ENCODE results near the gene DCC. TPM values are rescaled to one million over a fixed set of nuclear protein-coding genes. Genes with fewer than 3 reads are reported as not detected.
"Not testable (repeated sequence)": the region's sequence is repeated elsewhere in the genome, so short reads cannot be mapped to it uniquely, and the experiment has no call there.

The DCC gene
- total RNA-seq, 1 donor from 2014 or later = not detected

DNA sequence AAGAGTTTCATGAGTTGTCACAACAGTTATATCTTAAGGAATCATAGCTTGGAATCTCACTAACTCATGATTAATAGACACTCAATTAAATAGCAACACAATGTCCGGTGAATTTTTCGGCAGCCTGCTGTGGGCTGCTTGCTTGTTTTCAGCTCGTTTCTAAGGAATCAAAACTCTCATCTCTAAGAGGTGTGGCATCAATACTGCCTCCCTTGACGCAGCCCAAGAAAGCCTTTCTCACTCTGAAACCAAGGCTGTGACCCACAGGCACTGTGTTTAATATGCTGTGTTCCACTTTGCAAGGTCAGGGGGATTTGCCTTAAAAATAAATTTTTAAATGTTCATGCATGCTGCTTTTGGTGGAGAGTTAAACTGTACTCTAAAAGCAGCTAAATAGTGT lies 5.4 kb downstream of the DCC start:
- ATAC-seq (ENCODE audit: poor library complexity) (no peak), DNase-seq (no peak)
- intact Hi-C loops (cut with DNase I) = no loop called here

DNA sequence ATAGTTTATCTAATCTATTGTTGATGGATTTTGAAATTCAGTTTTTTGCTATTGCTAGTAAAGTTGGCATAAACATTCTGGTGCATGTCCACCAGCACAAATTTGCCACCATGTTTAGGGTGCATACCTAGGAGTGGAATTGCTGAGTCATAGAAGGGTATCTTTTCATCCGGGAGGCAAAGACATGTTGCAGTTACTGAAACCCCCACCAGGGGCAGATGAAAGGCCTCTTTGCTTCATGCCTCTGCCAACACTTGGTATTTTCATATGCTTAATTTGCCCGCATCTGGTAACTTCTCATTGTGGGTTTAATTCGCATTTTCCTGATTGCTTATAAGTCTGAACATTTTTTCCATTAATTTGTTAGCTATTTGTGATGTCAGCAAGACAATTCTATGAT lies 8.2 kb downstream of the DCC start:
- ATAC-seq (ENCODE audit: poor library complexity) (no peak), DNase-seq (no peak)
- intact Hi-C loops (cut with DNase I) = no loop called here

DNA sequence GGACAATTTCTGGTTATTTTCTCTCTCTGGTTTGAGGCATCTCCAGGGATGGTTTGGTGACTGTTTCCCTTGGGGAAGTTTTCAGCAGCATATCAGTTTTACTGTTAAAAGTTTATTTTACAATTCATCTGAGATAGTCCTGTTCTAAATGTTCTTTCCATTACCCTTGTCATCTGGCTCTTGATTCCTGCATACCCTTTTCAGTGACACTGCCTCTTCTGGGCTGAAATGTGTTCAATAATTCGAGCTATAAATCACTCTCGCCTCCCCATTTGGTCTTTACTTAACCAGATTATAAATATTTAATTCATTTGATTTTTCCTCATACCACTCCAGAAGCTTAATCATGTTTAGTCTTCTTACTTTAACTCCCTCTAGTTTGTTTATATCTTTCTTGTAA lies 9.5 kb downstream of the DCC start:
- intact Hi-C loops (cut with DNase I) = no loop called here
- DNase-seq = no peak
- ATAC-seq (ENCODE audit: poor library complexity) = no peak

- intact Hi-C loops (cut with DNase I) = no loop called here
- ATAC-seq (ENCODE audit: poor library complexity) = no peak
- DNase-seq = no peak
Observed at GRCh38 chr18:52352920-52353319, 12.9 kb downstream of the DCC start.

- no peak for DNase-seq
- intact Hi-C loops (cut with DNase I) = no loop called here
- peak; percentile 59 for ATAC-seq (ENCODE audit: poor library complexity)
Observed at GRCh38 chr18:52353589-52353988, 13.6 kb downstream of the DCC start.

- ATAC-seq (ENCODE audit: poor library complexity) = no peak
- intact Hi-C loops (cut with DNase I) = no loop called here
- no peak for DNase-seq
Observed at GRCh38 chr18:52363861-52364260, 23.9 kb downstream of the DCC start.

DNA sequence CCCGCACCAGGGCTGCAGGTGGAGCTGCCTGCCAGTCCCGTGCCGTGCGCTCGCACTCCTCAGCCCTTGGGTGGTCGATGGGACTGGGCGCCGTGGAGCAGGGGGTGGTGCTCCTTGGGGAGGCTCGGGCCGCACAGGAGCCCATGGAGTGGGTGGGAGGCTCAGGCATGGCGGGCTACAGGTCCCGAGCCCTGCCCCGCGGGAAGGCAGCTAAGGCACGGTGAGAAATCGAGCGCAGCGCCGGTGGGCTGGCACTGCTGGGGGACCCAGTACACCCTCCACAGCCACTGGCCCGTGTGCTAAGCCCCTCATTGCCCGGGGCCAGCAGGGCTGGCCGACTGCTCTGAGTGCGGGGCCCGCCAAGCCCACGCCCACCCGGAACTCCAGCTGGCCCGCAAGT lies 26.9 kb downstream of the DCC start:
- intact Hi-C loops (cut with DNase I); DNase-seq; ATAC-seq (ENCODE audit: poor library complexity): not testable (repeated sequence)

GRCh38 chr18:52367953-52368742 lies 28.2 kb downstream of the DCC start:
- intact Hi-C loops (cut with DNase I) = no loop called here
- ATAC-seq (ENCODE audit: poor library complexity) (no peak), DNase-seq (no peak)

GRCh38 chr18:52370841-52371240 lies 30.8 kb downstream of the DCC start:
- intact Hi-C loops (cut with DNase I) = no loop called here
- no peak for ATAC-seq (ENCODE audit: poor library complexity)
- DNase-seq = no peak

GRCh38 chr18:52376104-52376503 lies 36.1 kb downstream of the DCC start:
- intact Hi-C loops (cut with DNase I) = no loop called here

GRCh38 chr18:52377094-52377493 lies 37.1 kb downstream of the DCC start:
- no peak for DNase-seq
- intact Hi-C loops (cut with DNase I) = no loop called here
- no peak for ATAC-seq (ENCODE audit: poor library complexity)

More at GRCh38 chr18:52376104-52376503, 36.1 kb downstream of the DCC start:
- ATAC-seq (ENCODE audit: poor library complexity) = no peak
- DNase-seq = no peak

GRCh38 chr18:52386306-52386705 lies 46.3 kb downstream of the DCC start:
- ATAC-seq (ENCODE audit: poor library complexity) (no peak), DNase-seq (no peak)
- intact Hi-C loops (cut with DNase I) = no loop called here

GRCh38 chr18:52387175-52387574 lies 47.2 kb downstream of the DCC start:
- intact Hi-C loops (cut with DNase I) = no loop called here
- no peak for ATAC-seq (ENCODE audit: poor library complexity)

DNA sequence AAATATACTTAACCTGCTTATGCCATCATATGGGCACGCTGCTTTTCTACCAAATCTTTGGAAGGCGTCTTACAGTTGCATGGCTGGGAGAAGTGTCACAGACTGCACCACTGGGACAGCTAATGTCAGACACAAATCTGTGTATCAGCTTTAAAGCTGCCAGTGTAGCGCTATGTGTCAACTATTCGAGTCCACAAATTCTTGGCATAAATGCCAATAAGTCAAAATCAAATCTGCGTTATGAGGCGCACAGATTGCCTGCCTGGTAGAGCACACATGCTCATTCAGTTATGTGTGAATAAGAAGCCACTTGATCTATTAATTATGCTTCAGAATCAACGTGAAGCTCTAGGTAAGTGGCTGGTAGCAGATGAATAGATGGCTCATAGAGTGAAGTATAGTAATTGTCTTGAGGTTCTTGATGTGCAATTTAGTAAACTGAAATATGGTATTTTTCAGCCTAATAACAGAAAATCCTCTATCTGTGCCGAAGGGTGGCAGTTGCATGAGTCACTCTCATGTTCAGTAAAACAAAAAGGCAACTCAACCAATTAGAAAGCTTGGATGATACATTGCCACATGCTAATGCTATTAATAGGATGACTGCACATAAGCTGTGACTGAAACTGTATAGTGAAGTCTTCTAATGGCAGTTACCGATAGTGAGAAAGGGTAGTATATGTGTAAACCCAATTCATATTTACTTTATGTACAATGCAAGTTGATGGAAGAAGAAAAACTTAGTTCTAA lies 52.0 kb downstream of the DCC start:
- intact Hi-C loops (cut with DNase I) = no loop called here
- ATAC-seq (ENCODE audit: poor library complexity) = no peak
- DNase-seq = no peak

More at GRCh38 chr18:52387175-52387574, 47.2 kb downstream of the DCC start:
- DNase-seq = no peak

DNA sequence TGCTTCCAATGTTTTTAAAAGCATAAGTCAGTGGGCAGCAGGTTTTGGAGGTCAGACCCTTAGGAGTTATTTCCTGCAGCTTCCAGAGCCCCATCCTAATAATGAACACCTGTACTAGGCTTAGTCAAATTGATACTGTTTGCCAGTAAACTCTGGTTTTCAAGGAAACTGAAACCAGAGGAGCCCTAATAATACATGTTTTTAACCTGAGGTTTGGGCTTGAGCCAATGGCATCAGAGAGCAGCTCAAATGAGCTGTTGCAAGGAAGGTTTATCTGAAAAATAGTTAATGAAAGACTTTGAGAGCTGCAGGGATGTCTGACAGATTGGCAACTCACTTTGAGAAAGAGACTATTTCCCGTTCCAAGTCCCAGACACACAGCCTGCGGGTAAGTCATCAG lies 54.6 kb downstream of the DCC start:
- intact Hi-C loops (cut with DNase I) = no loop called here
- DNase-seq (no peak), ATAC-seq (ENCODE audit: poor library complexity) (no peak)

GRCh38 chr18:52395146-52395852 lies 55.3 kb downstream of the DCC start:
- ATAC-seq (ENCODE audit: poor library complexity) = no peak
- no peak for DNase-seq
- intact Hi-C loops (cut with DNase I) = no loop called here

- ATAC-seq (ENCODE audit: poor library complexity) (no peak), DNase-seq (no peak)
- intact Hi-C loops (cut with DNase I) = no loop called here
Observed at GRCh38 chr18:52401236-52401635, 61.2 kb downstream of the DCC start.

DNA sequence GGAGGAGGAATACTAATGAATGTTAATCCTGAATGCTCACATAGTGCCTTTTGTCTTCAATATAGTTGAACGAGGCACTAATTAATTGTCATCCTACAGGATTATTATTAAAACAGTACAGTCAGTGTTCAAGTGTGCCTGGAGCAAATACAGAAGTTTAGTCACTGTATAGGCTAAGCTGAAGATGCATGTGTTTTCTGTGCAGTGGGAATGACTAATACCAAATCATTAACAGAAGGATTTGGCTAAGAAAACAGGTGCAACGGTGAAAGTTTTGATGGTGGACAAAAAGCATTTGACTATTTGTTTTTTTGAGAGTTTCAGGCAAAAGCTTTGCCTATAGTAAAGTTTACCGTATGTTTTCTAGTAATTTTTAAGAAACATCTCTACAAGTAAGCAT lies 62.8 kb downstream of the DCC start:
- intact Hi-C loops (cut with DNase I) = no loop called here
- ATAC-seq (ENCODE audit: poor library complexity) = no peak
- DNase-seq = no peak

DNA sequence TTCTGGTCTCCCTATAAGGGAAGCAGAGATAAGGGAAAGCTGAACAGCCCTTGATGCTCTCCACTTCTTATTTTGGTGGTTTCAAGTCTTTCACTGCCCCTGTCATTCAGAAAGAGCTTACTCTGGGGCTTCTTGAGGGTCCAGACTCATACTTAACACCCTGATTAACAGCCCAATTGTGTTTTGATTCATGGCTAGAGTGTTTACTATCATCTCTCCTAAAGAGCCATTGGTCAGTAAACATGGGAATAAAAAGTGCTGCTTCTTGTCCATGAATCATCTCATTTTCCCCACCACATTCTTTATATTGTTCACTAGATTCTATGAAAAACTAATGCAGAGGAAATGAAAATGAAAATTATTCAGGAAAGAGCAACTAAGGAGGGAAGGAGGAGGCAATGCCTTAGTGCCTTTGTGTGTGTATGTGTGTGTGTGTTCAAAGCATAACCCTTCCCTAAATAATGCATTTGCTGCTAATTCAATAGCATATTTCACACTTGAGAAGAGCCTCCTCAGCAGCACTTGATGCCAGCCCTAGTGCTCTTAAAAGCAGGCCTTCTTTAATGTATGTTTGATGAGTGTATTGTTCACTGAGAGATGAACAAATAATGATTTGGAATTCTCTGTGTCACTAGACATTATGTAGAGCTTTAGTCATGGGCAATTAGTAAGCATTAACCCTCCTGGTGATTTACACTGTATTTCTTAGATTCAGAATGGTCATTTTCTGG lies 63.5 kb downstream of the DCC start:
- ATAC-seq (ENCODE audit: poor library complexity) = no peak
- intact Hi-C loops (cut with DNase I) = no loop called here
- DNase-seq = no peak
